Upper lobe of left lung (tissue), 6 donors: ENCODE data around the gene LONP2. TPM values are rescaled to one million over a fixed set of nuclear protein-coding genes. Genes with fewer than 3 reads are reported as not detected.
"Not testable (repeated sequence)": the region's sequence is repeated elsewhere in the genome, so short reads cannot be mapped to it uniquely, and the experiment has no call there.

Source experiments
- ATAC-seq, 2 donors: fragments of 200-7000 bp; cut with Tn5 transposase; one replicate each; pipeline ENCODE4 v1.9.1; 2022; ENCODE audit warnings: mild to moderate bottlenecking in 2 of 2, moderate library complexity in 2 of 2; ENCODE audit not compliant: low FRiP score in 2 of 2
- DNase-seq, 2 donors: peaks; one replicate each; pipeline ENCODE4 v3.0.0-alpha.2; 2019 to 2020
- H3K27ac ChIP-seq, 4 donors: fragments of 200-600 bp; sonication (generic); one replicate each; pipeline ENCODE4 v1.5.1; 2016 to 2019
- H3K27me3 ChIP-seq, 4 donors: fragments of 200-600 bp; sonication (generic); one replicate each; pipeline ENCODE4 v1.5.1; 2017 to 2019
- H3K36me3 ChIP-seq, 4 donors: fragments of 200-600 bp; sonication (generic); one replicate each; pipeline ENCODE4 v1.5.1; 2016 to 2019
- H3K4me1 ChIP-seq, 4 donors: fragments of 200-600 bp; sonication (generic); one replicate each; pipeline ENCODE4 v1.5.1; 2018 to 2019
- H3K4me3 ChIP-seq, 4 donors: fragments of 200-600 bp; sonication (generic); one replicate each; pipeline ENCODE4 v1.5.1; 2017 to 2019; ENCODE audit warnings: mild to moderate bottlenecking in 2 of 4, moderate library complexity in 1 of 4
- H3K9me3 ChIP-seq, 4 donors: fragments of 200-600 bp; sonication (generic); one replicate each; pipeline ENCODE4 v1.5.1; 2018 to 2019
- CTCF ChIP-seq, 6 experiments: fragments of 450-650 bp in 4 of 6; fragments of 200-600 bp in 2 of 6; sonication (generic) in 2 of 6; IDR thresholded peaks; one replicate each; pipeline ENCODE4 v1.5.1; 2016 to 2019; ENCODE audit warnings: antibody characterized with exemption in 6 of 6
- EP300 ChIP-seq, 4 donors: sonication (generic); formaldehyde crosslinking; IDR thresholded peaks; one replicate each; pipeline ENCODE4 v1.5.1; 2017; ENCODE audit warnings: antibody characterized with exemption in 4 of 4, control low read depth in 2 of 4
- POLR2A ChIP-seq, 4 donors: fragments of 450-650 bp; IDR thresholded peaks; one replicate each; pipeline ENCODE4 v1.5.1; 2016 to 2017; ENCODE audit warnings: antibody characterized with exemption in 4 of 4, mild to moderate bottlenecking in 2 of 4
- POLR2AphosphoS5 ChIP-seq, 2 donors: sonication (generic); formaldehyde crosslinking; IDR thresholded peaks; one replicate each; pipeline ENCODE4 v1.5.1; 2017; ENCODE audit warnings: antibody characterized with exemption in 2 of 2
- WGBS, 2 donors: methylation state at CpG; one replicate each; pipeline ENCODE4 v1.1.5; 2017 to 2018; 5-methylcytosine and 5-hydroxymethylcytosine counted together
- total RNA-seq, 6 donors: library from RNA; depleted of rRNA in 4 of 6; stranded (reverse); fragments of >200 nt in 4 of 6; gene quantifications; one replicate each; pipeline versions ENCODE4 v1.1.0 to v1.2.1, GENCODE V29; 2016 to 2021
- donor health status: DM: no; HTN: no; CAD: no; lungs with moderate emphysema.
- donor health status: DM: no; HTN: yes; CAD: no; lungs with severe emphysema.

LONP2 gene
- total RNA-seq, 6 donors from 2014 or later = 47.9 to 104 (median 57.8) TPM

- ATAC-seq = peak; percentile 70 to 71
- Histone ChIP-seq H3K36me3 (peaks cover 0 to 1% (median 0%) of the 10 kb centered on the region in 4 donors), H3K4me3 (peak overlapping the region; percentile 9 to 69 (median 62)), H3K4me1 (peaks cover 31 to 65% (median 36%) of the 10 kb centered on the region in 4 donors), H3K27ac (peak overlapping the region; percentile 86 to 93 (median 87)), H3K9me3 (no peaks in the 10 kb centered on the region), H3K27me3 (no peaks in the 10 kb centered on the region)
- TF ChIP-seq POLR2AphosphoS5 (IDR thresholded peaks at IDR 0.05) (peak; percentile 33 to 69), POLR2A (IDR thresholded peaks at IDR 0.05) (peak in 1 of 4 donors; percentile 22), CTCF (IDR thresholded peaks at IDR 0.05) (peak in 1 of 6 experiments; percentile 24), EP300 (IDR thresholded peaks at IDR 0.05) (peak in 2 of 4 donors; percentile 67)
- WGBS, 2 donors = 13 to 14% methylated on average over 21 of the region's 21 CpGs
- DNase-seq = peak in 1 of 2 donors; percentile 75
Measured at GRCh38 chr16:48366165-48367093, 122.3 kb downstream of the LONP2 start.

GRCh38 chr16:48367441-48368049 is 123.4 kb downstream of the LONP2 start:
- Histone ChIP-seq H3K36me3 (no peaks in the 10 kb centered on the region), H3K9me3 (no peaks in the 10 kb centered on the region), H3K4me3 (no peak overlapping the region), H3K27me3 (no peaks in the 10 kb centered on the region), H3K27ac (peak overlapping the region in 1 of 4 donors; percentile 88), H3K4me1 (peaks cover 32 to 59% (median 39%) of the 10 kb centered on the region in 4 donors)
- TF ChIP-seq EP300 (IDR thresholded peaks at IDR 0.05) = no peak
- TF ChIP-seq POLR2AphosphoS5 (IDR thresholded peaks at IDR 0.05) = no peak
- no peak for TF ChIP-seq CTCF (IDR thresholded peaks at IDR 0.05)
- no peak for TF ChIP-seq POLR2A (IDR thresholded peaks at IDR 0.05)
- no peak for DNase-seq
- no peak for ATAC-seq
- 56 to 58% methylated on average over 2 of the region's 2 CpGs for WGBS, 2 donors

- H3K4me1 ChIP-seq = peaks cover 47 to 63% (median 55%) of the 10 kb centered on the region in 4 donors
Measured at GRCh38 chr16:48369765-48370164, 125.7 kb downstream of the LONP2 start.

GRCh38 chr16:48370229-48370628 is 126.1 kb downstream of the LONP2 start:
- TF ChIP-seq CTCF (IDR thresholded peaks at IDR 0.05) (no peak), POLR2AphosphoS5 (IDR thresholded peaks at IDR 0.05) (no peak), EP300 (IDR thresholded peaks at IDR 0.05) (no peak), POLR2A (IDR thresholded peaks at IDR 0.05) (no peak)
- 91 to 98% methylated on average over 8 of the region's 8 CpGs for WGBS, 2 donors
- Histone ChIP-seq H3K27me3 (no peaks in the 10 kb centered on the region), H3K4me1 (peaks cover 46 to 62% (median 53%) of the 10 kb centered on the region in 4 donors), H3K27ac (peak overlapping the region in 1 of 4 donors; percentile 2), H3K4me3 (no peak overlapping the region), H3K9me3 (no peaks in the 10 kb centered on the region), H3K36me3 (no peaks in the 10 kb centered on the region)
- ATAC-seq (no peak), DNase-seq (no peak)

More at GRCh38 chr16:48369765-48370164, 125.7 kb downstream of the LONP2 start:
- no peak for TF ChIP-seq POLR2A (IDR thresholded peaks at IDR 0.05)
- TF ChIP-seq EP300 (IDR thresholded peaks at IDR 0.05) = no peak
- no peak for TF ChIP-seq CTCF (IDR thresholded peaks at IDR 0.05)
- TF ChIP-seq POLR2AphosphoS5 (IDR thresholded peaks at IDR 0.05) = no peak
- 71 to 89% methylated on average over 1 of the region's 1 CpG for whole genome bisulfite sequencing, 2 donors
- Histone ChIP-seq H3K36me3 (no peaks in the 10 kb centered on the region), H3K4me3 (no peak overlapping the region), H3K27me3 (no peaks in the 10 kb centered on the region), H3K27ac (peak overlapping the region in 1 of 4 donors; percentile 2), H3K9me3 (no peaks in the 10 kb centered on the region)
- no peak for ATAC-seq
- DNase-seq = no peak

GRCh38 chr16:48370668-48371392 is 126.7 kb downstream of the LONP2 start:
- WGBS, 2 donors = 84 to 86% methylated on average over 18 of the region's 18 CpGs
- not testable (repeated sequence) for H3K27ac ChIP-seq, H3K27me3 ChIP-seq, H3K9me3 ChIP-seq, H3K4me3 ChIP-seq, H3K36me3 ChIP-seq
- DNase-seq (peak in 1 of 2 donors; percentile 42), ATAC-seq (peak in 1 of 2 donors; percentile 68)
- H3K4me1 ChIP-seq = peaks cover 46 to 63% (median 52%) of the 10 kb centered on the region in 4 donors
